Stimulated activated CD8-positive, alpha-beta memory T cell treated with anti-CD3 and anti-CD28 coated beads, Interleukin-4, amount 100 ng/mL, for 1 hour (primary cell): Measurements from ENCODE around the gene CADM4.
"Not testable (repeated sequence)": the region's sequence is repeated elsewhere in the genome, so short reads cannot be mapped to it uniquely, and the experiment has no call there.

Experiments
- DNase-seq, 2 donors: peaks; one replicate each; pipeline ENCODE4 v3.0.0-alpha.2; 2020; ENCODE audit warnings: low read depth in 2 of 2, low spot score in 1 of 2

Gene CADM4

DNA sequence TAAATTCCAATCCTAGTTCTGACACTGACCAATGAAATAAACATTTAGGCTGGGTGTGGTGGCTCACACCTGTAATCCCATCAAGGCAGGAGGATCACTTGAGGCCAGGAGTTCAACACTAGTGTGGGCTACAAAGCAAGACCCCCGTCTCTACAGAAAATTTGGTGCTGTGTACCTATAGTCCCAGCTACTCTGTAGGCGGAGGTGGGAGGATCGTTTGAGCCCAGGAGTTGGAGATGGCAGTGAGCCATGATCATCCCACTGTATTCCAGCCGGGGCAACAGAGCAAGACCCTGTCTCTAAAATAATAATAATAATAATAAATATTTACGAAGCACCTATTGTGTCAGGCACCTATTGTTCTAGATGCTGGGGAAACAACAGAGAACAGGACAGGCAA, 50.4 kb downstream of the CADM4 start:
- DNase-seq: no peak

GRCh38 chr19:43587029-43587428, 52.6 kb downstream of the CADM4 start:
- not testable (repeated sequence) for DNase-seq

DNA sequence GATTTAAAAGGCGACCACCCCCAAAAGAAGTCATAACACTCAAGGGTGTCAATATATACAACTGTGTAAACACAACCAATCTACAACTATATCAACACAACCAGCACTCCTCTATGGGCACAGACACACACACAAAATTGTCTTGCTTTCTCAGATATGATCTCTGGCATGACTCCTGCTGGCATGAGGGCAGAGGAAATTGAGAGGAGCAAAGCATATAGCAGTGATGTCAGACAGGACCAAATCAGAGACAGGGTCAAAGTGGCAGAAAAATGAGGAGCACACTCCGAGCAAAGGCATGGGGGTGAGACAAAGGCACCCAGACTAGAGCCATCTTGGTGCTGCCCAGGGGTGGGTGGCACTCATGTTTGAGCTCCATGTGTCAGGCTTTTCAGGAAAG, 53.3 kb downstream of the CADM4 start:
- no peak for DNase-seq

DNA sequence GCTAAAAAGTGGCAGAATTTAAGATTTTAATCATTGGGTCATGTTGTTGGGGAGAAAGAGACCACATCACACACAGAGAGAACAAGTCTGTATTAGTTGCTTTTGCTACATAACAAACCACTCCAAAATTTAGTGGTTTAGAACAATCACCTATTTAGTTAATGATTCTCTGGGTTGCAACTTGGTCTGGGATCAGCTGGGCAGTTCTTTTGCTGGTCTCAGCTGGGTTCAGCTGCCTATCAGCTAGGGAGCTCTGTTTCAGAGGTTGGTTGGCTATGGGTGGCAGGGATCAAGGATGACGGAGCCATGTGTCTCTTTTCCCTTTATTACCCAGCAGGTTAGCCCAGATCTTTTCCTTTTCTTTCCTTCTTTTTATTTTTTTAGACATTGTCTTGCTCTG, 55.2 kb downstream of the CADM4 start:
- no peak for DNase-seq

- no peak for DNase-seq
These were observed 57.2 kb downstream of the CADM4 start for GRCh38 chr19:43582495-43582894.

GRCh38 chr19:43581467-43581866, 58.2 kb downstream of the CADM4 start:
- no peak for DNase-seq

GRCh38 chr19:43578787-43579186, 60.9 kb downstream of the CADM4 start:
- no peak for DNase-seq

- DNase-seq: no peak
These were observed 63.4 kb downstream of the CADM4 start for GRCh38 chr19:43575955-43576878.

DNA sequence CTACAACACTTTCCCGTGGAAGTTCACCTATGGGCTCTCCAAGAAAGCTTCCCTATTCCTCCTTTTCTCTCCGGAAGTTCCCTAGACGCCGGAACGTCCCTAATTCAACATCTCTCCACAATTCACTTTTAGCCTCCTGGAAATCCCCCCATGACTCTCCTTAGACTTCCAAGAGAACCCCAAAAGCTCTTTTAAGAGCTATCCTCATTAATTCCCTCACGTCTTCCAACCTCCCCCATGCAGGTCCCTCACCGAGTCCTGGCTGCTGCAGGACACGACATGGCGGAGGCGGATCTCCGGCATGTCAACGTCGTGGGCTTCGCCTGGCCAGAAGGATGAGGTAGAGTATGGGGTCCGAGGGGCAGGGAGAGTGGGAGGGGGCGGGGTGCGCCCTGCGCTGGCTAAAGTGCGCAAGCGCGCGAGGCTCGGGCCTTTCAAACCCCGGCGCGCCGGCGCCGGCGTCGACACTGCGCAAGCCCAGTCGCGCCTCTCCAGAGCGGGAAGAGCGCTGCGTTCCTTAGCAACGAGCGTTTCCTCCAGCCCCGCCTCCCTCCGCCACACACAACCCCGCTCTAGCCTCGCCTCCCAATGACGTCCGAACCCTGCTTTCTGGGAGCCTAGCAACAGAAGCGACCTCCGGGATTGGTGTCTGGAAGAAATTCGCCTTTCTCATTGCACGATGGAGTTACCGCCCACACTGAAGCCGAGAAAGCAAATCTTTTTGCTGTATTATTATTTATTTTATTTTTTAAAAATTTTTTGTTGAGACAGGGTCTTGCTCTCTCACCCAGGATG, 64.3 kb downstream of the CADM4 start, which contains the start of the genes PINLYP and XRCC1:
Gene PINLYP (plus strand): TSS at position 646 of the 795 bp plus-strand sequence. CDS start 1,391 bp downstream, outside the sequence.
Gene XRCC1 (minus strand): TSS at position 372 of the 795 bp plus-strand sequence. CDS start 69 bp downstream, at position 303.
- peak; percentile 87 to 93 for DNase-seq

DNA sequence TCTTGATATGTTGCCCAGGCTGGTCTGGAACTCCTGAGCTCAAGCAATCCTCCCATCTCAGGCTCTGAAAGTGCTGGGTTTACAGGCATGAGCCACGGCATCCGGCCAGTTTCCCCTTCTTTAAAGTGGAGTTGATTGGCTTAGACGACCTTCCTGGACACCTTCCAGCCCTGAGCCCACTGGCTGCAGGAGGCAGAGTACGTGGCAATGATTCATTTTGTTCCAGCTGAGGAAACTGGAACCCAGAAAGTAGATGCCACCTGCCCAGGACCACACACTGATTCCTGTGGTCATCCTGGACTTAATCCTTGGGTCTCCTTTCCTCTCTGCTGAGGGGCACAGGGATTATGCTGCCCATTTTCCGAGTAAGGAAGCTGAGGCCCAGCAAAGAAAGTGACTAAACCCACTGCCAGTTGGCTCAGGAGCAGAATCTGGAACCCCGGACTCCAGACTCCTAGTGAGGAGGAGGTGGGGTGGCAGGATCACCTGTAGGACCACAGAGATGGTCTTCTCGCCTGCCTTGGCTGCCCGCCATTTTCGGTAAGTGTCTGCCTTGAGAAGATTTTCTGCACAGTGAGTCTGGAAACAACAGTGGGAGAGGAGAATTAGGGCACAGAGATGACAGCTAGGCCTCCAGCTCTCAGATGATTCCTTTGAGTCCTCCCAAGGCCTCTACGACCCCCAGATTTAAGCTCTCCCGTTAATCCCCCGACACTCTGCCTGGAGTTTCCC, 65.1 kb downstream of the CADM4 start:
- DNase-seq: no peak
